Activated CD8-positive, alpha-beta memory T cell treated with anti-CD3 and anti-CD28 coated beads, Interleukin-2, amount 50 U/mL, for 24 hours (primary cell): ENCODE results near the gene PECR.

Experiments
- DNase-seq: peaks from one replicate; pipeline ENCODE4 v3.0.0-alpha.2; 2020; ENCODE audit errors: extremely low read depth

PECR gene

GRCh38 chr2:216071111-216071851 lies 10.3 kb downstream of the PECR start:
- no peak for DNase-seq

GRCh38 chr2:216070195-216070594 lies 11.4 kb downstream of the PECR start:
- DNase-seq, result no peak

- DNase-seq, result no peak
These were observed 12.6 kb downstream of the PECR start for GRCh38 chr2:216069028-216069427.

DNA sequence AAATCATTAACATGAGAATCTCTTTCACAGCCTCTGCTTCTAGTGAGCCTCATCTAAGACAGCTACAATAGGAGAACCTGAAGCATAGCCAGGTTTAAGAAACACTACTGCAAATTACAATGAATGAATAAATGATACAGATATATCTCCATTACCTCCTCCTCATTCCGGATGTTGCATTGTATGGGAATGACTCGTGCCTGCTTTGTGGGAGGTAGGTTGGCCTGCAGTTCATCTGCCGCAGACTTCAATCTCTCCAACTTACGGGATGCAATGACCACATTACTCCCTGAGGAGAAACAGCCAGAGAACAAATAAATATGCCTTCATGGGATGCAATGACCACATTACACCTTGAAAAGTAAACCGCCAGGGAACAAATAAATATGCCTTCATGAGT lies 15.4 kb downstream of the PECR start:
- no peak for DNase-seq

DNA sequence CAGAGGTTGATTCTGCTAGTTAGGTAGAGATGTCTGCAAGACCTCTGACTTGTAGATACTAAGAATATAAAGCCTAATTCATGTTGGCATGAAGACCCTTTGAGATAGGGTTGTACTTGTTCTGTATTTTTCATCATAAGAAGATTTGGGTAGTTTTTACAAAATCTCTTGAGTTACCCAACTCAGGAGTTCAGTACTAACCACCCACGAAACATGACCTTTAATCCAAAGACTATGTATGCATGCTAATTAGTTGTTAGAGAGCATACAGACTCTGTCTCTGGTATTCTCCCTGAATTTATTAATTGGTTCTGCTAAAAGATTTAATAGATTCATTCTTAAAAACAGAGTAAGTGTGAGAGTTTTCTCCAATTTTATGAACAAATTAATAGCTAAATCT lies 16.9 kb downstream of the PECR start:
- no peak for DNase-seq

DNA sequence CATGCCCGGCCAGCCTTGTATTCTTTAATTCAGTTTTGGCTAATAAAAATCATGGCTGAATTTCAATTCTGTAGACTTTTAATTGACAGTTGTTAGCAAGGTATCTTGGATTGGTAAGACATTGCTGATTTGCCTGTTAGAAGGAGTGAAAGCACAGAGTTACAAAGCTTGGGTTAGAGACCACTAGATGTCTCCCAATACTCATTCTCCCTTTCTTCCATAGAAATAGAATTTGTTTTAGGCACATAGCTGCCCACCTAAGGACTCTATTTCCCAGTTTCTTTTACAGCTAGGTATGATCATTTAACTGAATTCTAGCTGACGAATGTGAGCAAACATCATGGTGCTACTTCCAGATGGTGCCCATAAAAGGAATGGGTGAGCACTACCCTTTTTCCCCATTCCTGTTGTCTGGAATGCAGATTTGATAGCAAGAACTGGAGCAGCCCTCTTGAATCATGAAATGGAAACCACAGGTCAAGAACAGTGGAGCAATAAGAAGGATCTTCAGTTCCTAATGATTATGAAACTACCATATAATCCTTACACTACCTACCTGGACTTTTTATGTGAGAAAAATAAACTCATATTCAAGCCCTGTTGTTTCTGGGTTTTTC lies 17.5 kb downstream of the PECR start:
- no peak for DNase-seq

DNA sequence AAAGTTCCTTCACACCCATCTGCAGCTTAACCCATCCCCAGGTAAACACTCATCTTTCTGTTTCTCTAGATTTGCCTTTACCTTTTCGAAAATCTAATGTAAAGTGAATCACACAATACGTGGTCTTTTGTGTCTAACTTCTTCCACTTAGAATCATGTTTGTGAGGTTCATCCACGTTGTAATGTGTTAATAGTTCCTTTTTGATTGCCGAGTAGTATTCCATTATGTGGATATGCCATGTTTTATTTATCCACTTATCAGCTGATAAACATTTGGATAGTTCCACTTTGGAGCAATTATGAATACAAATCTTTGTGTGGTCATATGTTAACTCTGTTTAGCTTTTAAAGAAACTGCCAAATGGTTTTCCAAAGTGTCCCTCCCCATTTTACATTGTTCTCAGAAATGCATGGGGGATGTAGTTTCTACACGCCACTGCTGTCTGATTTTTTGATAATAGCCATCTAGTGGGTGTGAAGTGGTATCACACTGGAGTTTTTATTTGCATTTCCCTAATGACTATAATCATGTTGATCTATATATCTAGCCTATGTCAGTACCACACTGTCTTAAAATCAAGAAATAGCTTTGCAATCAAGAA lies 22.3 kb downstream of the PECR start:
- DNase-seq, result no peak

DNA sequence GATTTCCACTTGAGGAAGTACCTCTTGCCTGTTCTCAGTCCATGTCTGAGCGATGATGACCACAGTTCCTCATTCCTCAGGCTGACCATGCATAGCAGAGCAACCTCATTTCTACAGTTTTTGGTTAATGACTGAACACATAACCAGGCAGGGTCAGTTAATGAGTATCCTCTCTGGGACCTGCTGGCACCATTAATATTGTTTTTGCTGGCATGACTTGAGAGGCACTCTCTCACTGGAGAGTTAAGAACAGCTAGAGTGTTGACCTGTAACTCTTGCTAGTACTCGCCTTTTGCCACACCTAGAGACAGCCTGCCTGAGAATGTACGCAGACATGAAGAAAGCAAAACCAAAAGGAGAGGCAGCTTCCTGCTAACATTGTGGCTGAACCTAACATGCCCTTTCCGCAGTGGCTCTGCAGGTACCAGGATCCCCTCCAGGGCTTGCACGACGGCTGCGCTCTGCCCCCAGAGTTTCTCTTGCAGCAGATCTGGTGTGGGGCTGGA lies 23.9 kb downstream of the PECR start:
- DNase-seq, result peak; percentile 4

- DNase-seq, result no peak
These were observed 24.9 kb downstream of the PECR start for GRCh38 chr2:216056739-216057138.

DNA sequence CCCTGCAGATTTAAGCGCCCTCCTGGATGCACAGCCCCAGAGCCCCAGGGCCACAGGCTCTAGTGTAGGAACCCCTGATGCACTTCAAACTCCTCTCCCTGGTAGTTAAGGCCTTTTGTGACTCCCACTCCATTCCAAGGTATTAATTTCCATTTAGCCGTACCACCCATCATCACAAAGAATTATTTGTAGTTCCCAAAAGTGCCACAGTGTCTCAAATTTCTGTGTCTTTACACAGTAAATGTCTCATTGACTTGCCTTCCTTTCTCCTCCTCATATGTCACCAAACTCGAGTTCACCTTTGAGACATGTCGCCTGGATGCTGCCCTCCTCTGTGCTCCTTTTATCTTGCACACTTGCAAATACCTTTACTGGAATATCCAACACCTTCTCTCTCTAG lies 25.9 kb downstream of the PECR start:
- no peak for DNase-seq

DNA sequence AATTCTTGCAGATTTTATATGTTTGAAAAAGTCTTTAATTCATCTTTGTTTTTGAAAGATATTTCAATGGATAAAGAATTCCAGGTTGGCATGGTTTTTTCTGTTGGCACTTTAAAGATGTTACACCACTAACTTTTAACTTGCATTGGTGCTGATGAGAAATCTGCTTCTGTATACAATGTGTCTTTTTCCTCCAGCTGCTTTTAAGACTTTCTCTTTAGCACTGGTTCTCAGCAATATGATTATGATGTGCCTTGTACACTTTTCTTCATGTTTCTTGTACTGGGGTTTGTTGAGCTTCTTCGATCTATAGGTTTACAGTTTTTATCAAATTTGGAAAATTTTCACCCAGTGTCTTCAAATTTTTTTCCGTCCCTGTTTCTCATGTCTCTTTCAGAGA lies 29.2 kb downstream of the PECR start:
- no peak for DNase-seq

- DNase-seq, result no peak
These were observed 30.3 kb downstream of the PECR start for GRCh38 chr2:216051350-216051749.

DNA sequence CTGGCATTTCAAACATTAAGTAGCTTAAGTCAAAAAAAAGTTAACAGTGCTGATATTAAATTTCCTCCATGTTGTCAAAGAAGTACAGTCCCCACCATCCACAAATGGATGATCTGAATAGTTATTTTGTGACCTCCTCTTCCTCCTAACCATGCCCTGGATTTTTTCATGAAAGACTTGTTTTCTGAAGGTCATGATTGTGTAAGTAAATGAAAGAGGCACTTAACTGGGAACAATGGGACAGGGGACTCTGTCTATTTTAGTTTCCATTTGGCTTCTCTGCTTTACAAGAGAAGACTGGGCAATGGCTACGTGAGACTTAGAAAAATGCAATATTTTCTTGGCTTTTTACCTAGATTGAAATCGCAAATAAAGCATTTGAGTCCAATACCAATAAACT lies 32.2 kb downstream of the PECR start:
- DNase-seq, result no peak

DNA sequence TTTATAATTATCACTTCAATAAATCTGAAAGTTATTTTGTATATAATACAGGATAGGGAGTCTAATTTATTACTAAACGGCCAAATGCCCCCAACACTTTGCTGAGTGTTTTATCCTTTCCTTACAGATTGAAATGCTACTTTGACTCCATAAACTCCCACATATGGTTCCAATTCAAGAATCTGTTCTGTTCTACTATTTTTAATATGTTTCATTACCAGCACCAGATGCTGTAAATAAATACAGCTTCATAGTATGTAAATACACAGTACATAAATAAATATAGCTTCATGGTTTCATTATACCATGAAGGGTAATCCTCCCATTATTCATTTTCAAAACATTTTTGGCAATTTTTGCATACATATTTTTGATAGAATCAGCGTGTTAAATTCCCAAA lies 34.2 kb downstream of the PECR start:
- DNase-seq, result no peak

GRCh38 chr2:216044883-216045486 lies 36.6 kb downstream of the PECR start:
- DNase-seq, result no peak

- no peak for DNase-seq
These were observed 37.7 kb downstream of the PECR start for GRCh38 chr2:216043949-216044348.

- DNase-seq, result no peak
These were observed 40.2 kb downstream of the PECR start for GRCh38 chr2:216041438-216041837.

DNA sequence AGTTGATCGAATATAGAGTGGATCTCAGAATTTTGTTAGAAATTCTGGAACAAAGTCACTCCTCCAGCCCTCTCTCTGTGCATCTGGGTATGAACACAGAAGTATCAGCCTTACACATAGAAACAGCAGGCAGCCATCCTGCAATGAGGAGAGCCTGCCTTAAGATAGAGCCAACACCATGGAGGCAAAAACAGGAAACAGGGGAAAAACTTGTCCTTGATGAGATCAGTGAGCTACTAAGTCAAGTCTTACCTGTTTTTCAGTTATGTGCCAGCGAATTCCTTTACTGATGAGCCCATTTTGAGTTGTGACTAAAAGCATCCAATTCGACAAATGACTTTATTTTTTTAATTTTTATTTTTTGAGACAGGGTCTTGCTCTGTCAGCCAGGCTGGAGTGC lies 41.7 kb downstream of the PECR start:
- DNase-seq, result no peak

GRCh38 chr2:216034065-216034464 lies 47.5 kb downstream of the PECR start:
- DNase-seq, result peak; percentile 65

GRCh38 chr2:216033403-216033802 lies 48.2 kb downstream of the PECR start:
- no peak for DNase-seq

- DNase-seq, result no peak
These were observed 49.5 kb downstream of the PECR start for GRCh38 chr2:216031960-216032689.

- no peak for DNase-seq
These were observed 51.4 kb downstream of the PECR start for GRCh38 chr2:216030216-216030615.
